Panc1 (cell line): ENCODE results near the gene TRDMT1. TPM values are rescaled to one million over a fixed set of nuclear protein-coding genes. Genes with fewer than 3 reads are reported as not detected.

ENCODE experiments used
- ATAC-seq: fragments of 200-7000 bp; cut with Tn5 transposase; 2 replicates; pipeline ENCODE4 v1.9.1; 2020; ENCODE audit warnings: mild to moderate bottlenecking, moderate library complexity
- BruUV-seq: library from RNA; stranded (reverse); fragments of 400-500 nt; replicated peaks from 2 replicates; lab custom pipeline; 2021; lab: Mats Ljungman, UMichigan
- CTCF ChIA-PET: fragments of 300-600 bp; sonication (Branson Sonifier 250); formaldehyde crosslinking; loops from one replicate; lab custom pipeline; 2022; ENCODE audit warnings: antibody characterized with exemption; lab: Charles Lee
- POLR2A ChIA-PET: fragments of 300-600 bp; sonication (Branson Sonifier 250); formaldehyde crosslinking; loops from one replicate; lab custom pipeline; 2022; ENCODE audit warnings: antibody characterized with exemption; lab: Charles Lee
- DNase-seq: peaks from one replicate; pipeline ENCODE4 v3.0.0-alpha.2; 2010; ENCODE audit warnings: low read depth, low spot score
- H3K27ac ChIP-seq: 2 replicates; pipeline ENCODE4 v1.5.1; 2011; ENCODE audit warnings: mild to moderate bottlenecking, low read length, inconsistent platforms
- H3K27me3 ChIP-seq: fragments of 200-500 bp; sonication (Bioruptor generic); 2 replicates; pipeline ENCODE4 v1.6.0; 2014; ENCODE audit warnings: low read length, inconsistent platforms; ENCODE audit not compliant: control insufficient read depth, insufficient read depth
- H3K36me3 ChIP-seq: fragments of 200-500 bp; sonication (Bioruptor generic); 2 replicates; pipeline ENCODE4 v1.5.1; 2014; ENCODE audit warnings: inconsistent platforms, mild to moderate bottlenecking, low read length, moderate library complexity; ENCODE audit not compliant: control insufficient read depth, insufficient read depth
- H3K4me1 ChIP-seq: 2 replicates; pipeline ENCODE4 v1.5.1; 2011; ENCODE audit warnings: inconsistent platforms, mild to moderate bottlenecking, low read length, moderate library complexity; ENCODE audit not compliant: control insufficient read depth, insufficient read depth
- H3K4me3 ChIP-seq, 2 experiments: 2 replicates each; pipeline ENCODE4 v1.5.1; 2011 to 2012; ENCODE audit warnings: low read depth in 2 of 2, low read length in 2 of 2, mild to moderate bottlenecking in 2 of 2, inconsistent platforms in 1 of 2, moderate library complexity in 1 of 2
- H3K9me3 ChIP-seq: fragments of 200-500 bp; sonication (Bioruptor generic); 2 replicates; pipeline ENCODE4 v1.5.1; 2014; ENCODE audit warnings: low read depth, mild to moderate bottlenecking, inconsistent platforms, low read length, moderate library complexity; ENCODE audit not compliant: control insufficient read depth, insufficient read depth
- CTCF ChIP-seq: fragments of 450-650 bp; IDR thresholded peaks from 2 replicates; pipeline ENCODE4 v1.5.1; 2017; ENCODE audit warnings: mild to moderate bottlenecking
- POLR2AphosphoS5 ChIP-seq: IDR thresholded peaks from 2 replicates; pipeline ENCODE4 v1.6.1; 2012; ENCODE audit warnings: mild to moderate bottlenecking, low read depth, low read length, moderate library complexity
- REST ChIP-seq, 2 experiments: IDR thresholded peaks; 2 replicates each; pipeline ENCODE4 v1.6.1; 2011 to 2012; ENCODE audit warnings: low read depth in 2 of 2, control low read depth in 1 of 2, low read length in 1 of 2, mild to moderate bottlenecking in 1 of 2, moderate library complexity in 1 of 2; ENCODE audit not compliant: insufficient read depth in 1 of 2
- SIN3A ChIP-seq: IDR thresholded peaks from 2 replicates; pipeline ENCODE4 v1.6.1; 2012; ENCODE audit warnings: low read depth, mild to moderate bottlenecking, low read length, moderate library complexity, borderline replicate concordance; ENCODE audit not compliant: insufficient read depth
- TCF7L2 ChIP-seq: IDR thresholded peaks from 2 replicates; pipeline ENCODE4 v1.6.1; 2011; ENCODE audit warnings: mild to moderate bottlenecking, low read depth, low read length, inconsistent platforms
- in situ Hi-C: cut with HindIII; loops from 2 replicates; pipeline ENCODE4 v1.10.0; 2016; ENCODE audit warnings: low sequenced_read_pairs, low pct_unique_long_range_greater_than_20kb
- intact Hi-C: fragments of 100-400 bp; cut with micrococcal nuclease; formaldehyde crosslinking; loops from one replicate; pipeline ENCODE4 v1.10.0; 2022; ENCODE audit not compliant: unreplicated experiment
- total RNA-seq: library from RNA; stranded (reverse); gene quantifications from one replicate; pipeline ENCODE4 v1.2.1, GENCODE V29; 2021; ENCODE audit not compliant: unreplicated experiment

The TRDMT1 gene
- total RNA-seq, 1 experiment from 2014 or later: 7.6 TPM

- CTCF ChIA-PET: no interaction called here
- Histone ChIP-seq H3K27ac (peak overlapping the region; percentile 57), H3K9me3 (no peaks in the 10 kb centered on the region), H3K4me1 (no peaks in the 10 kb centered on the region; the same call in 1 of the 2 replicates), H3K4me3 (no peak overlapping the region), H3K36me3 (no peaks in the 10 kb centered on the region), H3K27me3 (no peaks in the 10 kb centered on the region)
- POLR2A ChIA-PET: no interaction called here
- in situ Hi-C loops: no loop called here
- no peak for DNase-seq
- BruUV-seq: no TSS peak
- peak; percentile 83 for ATAC-seq
- intact Hi-C loops: no loop called here
- TF ChIP-seq TCF7L2 (no peak), CTCF (no peak)
Observed at GRCh38 chr10:17166699-17167098, 34.8 kb downstream of the TRDMT1 start.

- Histone ChIP-seq H3K4me1 (no peaks in the 10 kb centered on the region; the same call in 1 of the 2 replicates), H3K27ac (peak overlapping the region; percentile 14; the same call in 1 of the 2 replicates), H3K4me3 (no peak overlapping the region), H3K27me3 (no peaks in the 10 kb centered on the region), H3K36me3 (no peaks in the 10 kb centered on the region), H3K9me3 (no peaks in the 10 kb centered on the region)
- CTCF ChIA-PET: no interaction called here
- intact Hi-C loops: no loop called here
- no peak for TF ChIP-seq TCF7L2
- TF ChIP-seq POLR2AphosphoS5: no peak
- TF ChIP-seq REST (IDR thresholded peaks at IDR 0.05; ENCODE audit: insufficient read depth in 1 of 2, low read depth in 2 of 2, low read length in 1 of 2): no peak
- BruUV-seq: no TSS peak
- POLR2A ChIA-PET: no interaction called here
- no peak for ATAC-seq
- in situ Hi-C loops: no loop called here
- no peak for DNase-seq
Observed at GRCh38 chr10:17162828-17163227, 38.6 kb downstream of the TRDMT1 start.

GRCh38 chr10:17161775-17162174 lies 39.7 kb downstream of the TRDMT1 start:
- Histone ChIP-seq H3K36me3 (no peaks in the 10 kb centered on the region), H3K27ac (peak overlapping the region; percentile 44; the same call in 1 of the 2 replicates), H3K9me3 (no peaks in the 10 kb centered on the region), H3K4me3 (no peak overlapping the region), H3K27me3 (no peaks in the 10 kb centered on the region), H3K4me1 (no peaks in the 10 kb centered on the region; the same call in 1 of the 2 replicates)
- no TSS peak for BruUV-seq
- in situ Hi-C loops (no loop called here), intact Hi-C loops (no loop called here)
- TF ChIP-seq TCF7L2 (no peak), CTCF (no peak), REST (IDR thresholded peaks at IDR 0.05; ENCODE audit: insufficient read depth in 1 of 2, low read depth in 2 of 2, low read length in 1 of 2) (no peak), SIN3A (no peak), POLR2AphosphoS5 (no peak)
- ChIA-PET POLR2A (interaction anchor here (0.7 kb wide), 1 partner anchor 96 kb away, joined by 5 read pairs; no protein-coding TSS in a partner anchor), CTCF (no interaction called here)
- DNase-seq: no peak
- ATAC-seq: no peak
